Measurements from ENCODE around the gene ATXN10.

DNA sequence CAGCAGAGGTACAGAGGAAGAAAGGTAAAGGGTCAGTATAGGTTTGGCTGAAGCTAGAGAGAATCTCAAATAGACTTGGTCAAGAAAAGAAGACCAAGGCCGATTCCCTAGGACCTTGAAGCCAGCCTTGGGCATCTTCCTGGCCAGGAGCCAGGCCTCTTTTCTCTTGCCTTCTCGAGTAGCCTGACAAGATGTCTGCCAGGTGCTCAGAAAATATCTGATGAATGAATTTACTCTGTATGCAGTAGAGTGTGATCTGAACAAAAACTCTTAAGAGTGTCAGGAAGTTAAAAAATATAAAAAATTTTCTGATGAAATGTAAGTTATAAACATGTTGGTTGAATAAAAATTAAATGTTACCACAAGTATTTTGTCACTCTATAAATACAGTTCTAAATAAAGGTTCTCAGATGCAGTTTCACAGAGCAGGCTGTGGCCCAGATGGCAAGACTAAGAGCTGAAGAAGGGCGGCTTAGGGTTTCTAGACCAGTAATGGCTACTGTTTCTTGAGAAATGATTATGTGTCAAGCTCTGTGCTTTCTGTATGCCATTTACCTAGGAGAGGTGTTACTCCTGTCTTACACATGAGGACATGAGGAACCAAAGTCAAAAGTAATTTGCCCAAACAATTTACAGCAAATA is 98.1 kb downstream of the ATXN10 start:
- TF ChIP-seq, protein P1, sequence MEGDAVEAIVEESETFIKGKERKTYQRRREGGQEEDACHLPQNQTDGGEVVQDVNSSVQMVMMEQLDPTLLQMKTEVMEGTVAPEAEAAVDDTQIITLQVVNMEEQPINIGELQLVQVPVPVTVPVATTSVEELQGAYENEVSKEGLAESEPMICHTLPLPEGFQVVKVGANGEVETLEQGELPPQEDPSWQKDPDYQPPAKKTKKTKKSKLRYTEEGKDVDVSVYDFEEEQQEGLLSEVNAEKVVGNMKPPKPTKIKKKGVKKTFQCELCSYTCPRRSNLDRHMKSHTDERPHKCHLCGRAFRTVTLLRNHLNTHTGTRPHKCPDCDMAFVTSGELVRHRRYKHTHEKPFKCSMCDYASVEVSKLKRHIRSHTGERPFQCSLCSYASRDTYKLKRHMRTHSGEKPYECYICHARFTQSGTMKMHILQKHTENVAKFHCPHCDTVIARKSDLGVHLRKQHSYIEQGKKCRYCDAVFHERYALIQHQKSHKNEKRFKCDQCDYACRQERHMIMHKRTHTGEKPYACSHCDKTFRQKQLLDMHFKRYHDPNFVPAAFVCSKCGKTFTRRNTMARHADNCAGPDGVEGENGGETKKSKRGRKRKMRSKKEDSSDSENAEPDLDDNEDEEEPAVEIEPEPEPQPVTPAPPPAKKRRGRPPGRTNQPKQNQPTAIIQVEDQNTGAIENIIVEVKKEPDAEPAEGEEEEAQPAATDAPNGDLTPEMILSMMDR (IDR thresholded peaks at IDR 0.05; ENCODE audit: borderline replicate concordance, extremely low read depth, low read length, poor library complexity, severe bottlenecking), result no peak
- TF ChIP-seq EZH2 (IDR thresholded peaks at IDR 0.05; ENCODE audit: borderline replicate concordance, low read depth, low read length, severe bottlenecking), result no peak
